ENCODE data around the gene RABEPK. TPM values are rescaled to one million over a fixed set of nuclear protein-coding genes. Genes with fewer than 3 reads are reported as not detected.

RABEPK gene
- total RNA-seq, 6 experiments from 2014 or later = 9.4 to 27.4 (median 21.5) TPM

GRCh38 chr9:125280945-125281344 lies 80.6 kb downstream of the RABEPK start:
- peaks cover 0 to 7% (median 4%) of the 10 kb centered on the region in 4 donors for H3K4me1 ChIP-seq
- H3K27me3 ChIP-seq = no peaks in the 10 kb centered on the region
- no peaks in the 10 kb centered on the region for H3K36me3 ChIP-seq
- ATAC-seq (no peak), DNase-seq (no peak)
- no peak overlapping the region for H3K27ac ChIP-seq
- 87% methylated on average over 4 of the region's 4 CpGs for WGBS (ENCODE audit: insufficient coverage, low coverage, low lambda C conversion rate, missing lambda C conversion rate)
- TF ChIP-seq CTCF (IDR thresholded peaks at IDR 0.05) (no peak), POLR2A (IDR thresholded peaks at IDR 0.05) (no peak)
- intact Hi-C loops (cut with DNase I) = no loop called here
- no peaks in the 10 kb centered on the region for H3K9me3 ChIP-seq
- H3K4me3 ChIP-seq = no peak overlapping the region

Small RNA genes within 50 kb of the gene (small RNA-seq; reads per million reads assigned to genes)
- 0 reads per million in 2 experiments for gene AL354710.1

Other genes with a start within 250 kb of the RABEPK start
- gene SCAI, start 57.0 kb upstream of the RABEPK start, total RNA-seq = 1 to 10 TPM; 1.8 to 5.5 (median 2.6) TPM
- gene PPP6C, start 10.7 kb upstream of the RABEPK start, total RNA-seq = 10 to 100 TPM; 11.8 to 18.6 (median 15.3) TPM
- gene HSPA5, start 40.8 kb downstream of the RABEPK start, total RNA-seq = 100 to 1,000 TPM; 240 to 359 (median 259) TPM
- 10 to 100 TPM; 15.7 to 24.1 (median 21.1) TPM for gene GAPVD1, start 61.3 kb downstream of the RABEPK start, total RNA-seq